ENCODE results near the gene SCG3.

The SCG3 gene

GRCh38 chr15:51672913-51673857 is 8.1 kb upstream of the SCG3 start:
- Histone ChIP-seq H3K36me3 (ENCODE audit: insufficient read depth, low read length) (no peaks in the 10 kb centered on the region), H3K27me3 (ENCODE audit: insufficient read depth, low read length) (no peaks in the 10 kb centered on the region), H3K79me2 (ENCODE audit: insufficient read depth, low read length) (no peaks in the 10 kb centered on the region), H3K4me1 (ENCODE audit: insufficient read depth, low read length, severe bottlenecking) (no peaks in the 10 kb centered on the region), H3K27ac (ENCODE audit: low read depth, low read length, poor library complexity, severe bottlenecking) (no peak overlapping the region), H3K4me3 (ENCODE audit: low read depth, low read length, poor library complexity, severe bottlenecking) (no peak overlapping the region), H4K20me1 (ENCODE audit: insufficient read depth, low read length) (no peaks in the 10 kb centered on the region), H3K9me3 (ENCODE audit: low read length) (no peaks in the 10 kb centered on the region), H3K4me2 (ENCODE audit: low read length) (no peak overlapping the region), H3F3A (ENCODE audit: insufficient read depth, low read length) (no peaks in the 10 kb centered on the region), H3K9ac (ENCODE audit: low read length) (no peak overlapping the region), H3K9me2 (ENCODE audit: low read depth, low read length) (no peaks in the 10 kb centered on the region), H2AFZ (ENCODE audit: low read length) (no peak overlapping the region)
- TF ChIP-seq CTCF (IDR thresholded peaks at IDR 0.05; ENCODE audit: low read length) (no peak), EZH2 (IDR thresholded peaks at IDR 0.05; ENCODE audit: borderline replicate concordance, low read length) (no peak)

GRCh38 chr15:51675234-51675633 is 6.1 kb upstream of the SCG3 start:
- Histone ChIP-seq H3K36me3 (ENCODE audit: insufficient read depth, low read length) (no peaks in the 10 kb centered on the region), H3K9me3 (ENCODE audit: low read length) (no peaks in the 10 kb centered on the region), H3K4me1 (ENCODE audit: insufficient read depth, low read length, severe bottlenecking) (no peaks in the 10 kb centered on the region), H3K4me3 (ENCODE audit: low read depth, low read length, poor library complexity, severe bottlenecking) (no peak overlapping the region), H4K20me1 (ENCODE audit: insufficient read depth, low read length) (no peaks in the 10 kb centered on the region), H3K4me2 (ENCODE audit: low read length) (no peak overlapping the region), H3K79me2 (ENCODE audit: insufficient read depth, low read length) (no peaks in the 10 kb centered on the region), H3F3A (ENCODE audit: insufficient read depth, low read length) (no peaks in the 10 kb centered on the region), H3K27me3 (ENCODE audit: insufficient read depth, low read length) (no peaks in the 10 kb centered on the region), H3K27ac (ENCODE audit: low read depth, low read length, poor library complexity, severe bottlenecking) (no peak overlapping the region), H3K9ac (ENCODE audit: low read length) (no peak overlapping the region), H2AFZ (ENCODE audit: low read length) (no peak overlapping the region), H3K9me2 (ENCODE audit: low read depth, low read length) (no peaks in the 10 kb centered on the region)
- TF ChIP-seq EZH2 (IDR thresholded peaks at IDR 0.05; ENCODE audit: borderline replicate concordance, low read length) (no peak), CTCF (IDR thresholded peaks at IDR 0.05; ENCODE audit: low read length) (no peak)

GRCh38 chr15:51677021-51677420 is 4.3 kb upstream of the SCG3 start:
- Histone ChIP-seq H4K20me1 (ENCODE audit: insufficient read depth, low read length) (no peaks in the 10 kb centered on the region), H3K27me3 (ENCODE audit: insufficient read depth, low read length) (no peaks in the 10 kb centered on the region), H3K9me3 (ENCODE audit: low read length) (no peaks in the 10 kb centered on the region), H2AFZ (ENCODE audit: low read length) (no peak overlapping the region), H3F3A (ENCODE audit: insufficient read depth, low read length) (no peaks in the 10 kb centered on the region), H3K4me3 (ENCODE audit: low read depth, low read length, poor library complexity, severe bottlenecking) (no peak overlapping the region), H3K9me2 (ENCODE audit: low read depth, low read length) (no peaks in the 10 kb centered on the region), H3K79me2 (ENCODE audit: insufficient read depth, low read length) (no peaks in the 10 kb centered on the region), H3K9ac (ENCODE audit: low read length) (no peak overlapping the region), H3K4me2 (ENCODE audit: low read length) (no peak overlapping the region), H3K27ac (ENCODE audit: low read depth, low read length, poor library complexity, severe bottlenecking) (no peak overlapping the region), H3K4me1 (ENCODE audit: insufficient read depth, low read length, severe bottlenecking) (no peaks in the 10 kb centered on the region), H3K36me3 (ENCODE audit: insufficient read depth, low read length) (no peaks in the 10 kb centered on the region)
- TF ChIP-seq CTCF (IDR thresholded peaks at IDR 0.05; ENCODE audit: low read length) (no peak), EZH2 (IDR thresholded peaks at IDR 0.05; ENCODE audit: borderline replicate concordance, low read length) (no peak)
